Upper lobe of left lung (tissue), 4 donors: ENCODE measurements around the gene NKIRAS2.

Experiments used
- EP300 ChIP-seq, 4 donors: sonication (generic); formaldehyde crosslinking; IDR thresholded peaks; one replicate each; pipeline ENCODE4 v1.5.1; 2017; ENCODE audit warnings: antibody characterized with exemption in 4 of 4, control low read depth in 2 of 4
- POLR2A ChIP-seq, 4 donors: fragments of 450-650 bp; IDR thresholded peaks; one replicate each; pipeline ENCODE4 v1.5.1; 2016 to 2017; ENCODE audit warnings: antibody characterized with exemption in 4 of 4, mild to moderate bottlenecking in 2 of 4
- POLR2AphosphoS5 ChIP-seq, 2 donors: sonication (generic); formaldehyde crosslinking; IDR thresholded peaks; one replicate each; pipeline ENCODE4 v1.5.1; 2017; ENCODE audit warnings: antibody characterized with exemption in 2 of 2
- TF ChIP-seq, protein P1 (sequence below), 6 experiments: fragments of 450-650 bp in 4 of 6; fragments of 200-600 bp in 2 of 6; sonication (generic) in 2 of 6; IDR thresholded peaks; one replicate each; pipeline ENCODE4 v1.5.1; 2016 to 2019; ENCODE audit warnings: antibody characterized with exemption in 6 of 6

DNA sequence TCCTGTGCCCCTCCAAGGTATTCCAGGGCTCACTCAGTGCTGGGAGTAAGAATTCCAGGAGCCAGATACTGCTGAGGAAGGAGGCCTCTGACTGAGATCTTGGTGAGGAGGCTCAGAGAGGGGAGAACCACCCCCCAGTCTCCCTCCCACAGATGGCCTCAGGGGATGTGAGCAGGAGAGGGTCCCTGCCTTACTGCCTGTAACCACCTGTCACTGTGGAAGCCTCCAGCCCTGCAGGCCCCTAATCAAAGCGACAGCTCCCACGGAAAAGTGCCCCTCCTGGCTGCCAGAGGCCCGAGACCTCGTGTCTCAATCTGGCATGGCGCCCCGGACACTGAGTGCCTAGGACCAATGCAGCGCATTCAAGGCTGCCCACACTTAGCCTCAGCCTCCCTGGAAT is 38.2 kb downstream of the NKIRAS2 start:
- no peak for TF ChIP-seq POLR2A (IDR thresholded peaks at IDR 0.05)
- no peak for TF ChIP-seq POLR2AphosphoS5 (IDR thresholded peaks at IDR 0.05)
- TF ChIP-seq, protein P1, sequence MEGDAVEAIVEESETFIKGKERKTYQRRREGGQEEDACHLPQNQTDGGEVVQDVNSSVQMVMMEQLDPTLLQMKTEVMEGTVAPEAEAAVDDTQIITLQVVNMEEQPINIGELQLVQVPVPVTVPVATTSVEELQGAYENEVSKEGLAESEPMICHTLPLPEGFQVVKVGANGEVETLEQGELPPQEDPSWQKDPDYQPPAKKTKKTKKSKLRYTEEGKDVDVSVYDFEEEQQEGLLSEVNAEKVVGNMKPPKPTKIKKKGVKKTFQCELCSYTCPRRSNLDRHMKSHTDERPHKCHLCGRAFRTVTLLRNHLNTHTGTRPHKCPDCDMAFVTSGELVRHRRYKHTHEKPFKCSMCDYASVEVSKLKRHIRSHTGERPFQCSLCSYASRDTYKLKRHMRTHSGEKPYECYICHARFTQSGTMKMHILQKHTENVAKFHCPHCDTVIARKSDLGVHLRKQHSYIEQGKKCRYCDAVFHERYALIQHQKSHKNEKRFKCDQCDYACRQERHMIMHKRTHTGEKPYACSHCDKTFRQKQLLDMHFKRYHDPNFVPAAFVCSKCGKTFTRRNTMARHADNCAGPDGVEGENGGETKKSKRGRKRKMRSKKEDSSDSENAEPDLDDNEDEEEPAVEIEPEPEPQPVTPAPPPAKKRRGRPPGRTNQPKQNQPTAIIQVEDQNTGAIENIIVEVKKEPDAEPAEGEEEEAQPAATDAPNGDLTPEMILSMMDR (IDR thresholded peaks at IDR 0.05), result no peak
- no peak for TF ChIP-seq EP300 (IDR thresholded peaks at IDR 0.05)
